ENCODE data around the gene NAV3. TPM values are rescaled to one million over a fixed set of nuclear protein-coding genes. Genes with fewer than 3 reads are reported as not detected.

NAV3 gene
- total RNA-seq, 2 donors from 2014 or later: 9.0 to 12.6 TPM

- TF ChIP-seq, protein P1, sequence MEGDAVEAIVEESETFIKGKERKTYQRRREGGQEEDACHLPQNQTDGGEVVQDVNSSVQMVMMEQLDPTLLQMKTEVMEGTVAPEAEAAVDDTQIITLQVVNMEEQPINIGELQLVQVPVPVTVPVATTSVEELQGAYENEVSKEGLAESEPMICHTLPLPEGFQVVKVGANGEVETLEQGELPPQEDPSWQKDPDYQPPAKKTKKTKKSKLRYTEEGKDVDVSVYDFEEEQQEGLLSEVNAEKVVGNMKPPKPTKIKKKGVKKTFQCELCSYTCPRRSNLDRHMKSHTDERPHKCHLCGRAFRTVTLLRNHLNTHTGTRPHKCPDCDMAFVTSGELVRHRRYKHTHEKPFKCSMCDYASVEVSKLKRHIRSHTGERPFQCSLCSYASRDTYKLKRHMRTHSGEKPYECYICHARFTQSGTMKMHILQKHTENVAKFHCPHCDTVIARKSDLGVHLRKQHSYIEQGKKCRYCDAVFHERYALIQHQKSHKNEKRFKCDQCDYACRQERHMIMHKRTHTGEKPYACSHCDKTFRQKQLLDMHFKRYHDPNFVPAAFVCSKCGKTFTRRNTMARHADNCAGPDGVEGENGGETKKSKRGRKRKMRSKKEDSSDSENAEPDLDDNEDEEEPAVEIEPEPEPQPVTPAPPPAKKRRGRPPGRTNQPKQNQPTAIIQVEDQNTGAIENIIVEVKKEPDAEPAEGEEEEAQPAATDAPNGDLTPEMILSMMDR (IDR thresholded peaks at IDR 0.05): no peak
- Histone ChIP-seq H3K27me3 (replicated peaks; ENCODE audit: insufficient read depth) (no peaks in the 10 kb centered on the region), H3K4me1 (replicated peaks) (no peaks in the 10 kb centered on the region), H3K4me3 (no peak overlapping the region), H3K27ac (no peak overlapping the region), H3K9me3 (no peaks in the 10 kb centered on the region), H3K36me3 (no peaks in the 10 kb centered on the region)
- intact Hi-C loops (cut with DNase I): no loop called here
- no peak for DNase-seq (ENCODE audit: low spot score)
- 56% methylated on average over 12 of the region's 12 CpGs for WGBS
These were observed 379.3 kb downstream of the NAV3 start for GRCh38 chr12:78209846-78210505.

DNA sequence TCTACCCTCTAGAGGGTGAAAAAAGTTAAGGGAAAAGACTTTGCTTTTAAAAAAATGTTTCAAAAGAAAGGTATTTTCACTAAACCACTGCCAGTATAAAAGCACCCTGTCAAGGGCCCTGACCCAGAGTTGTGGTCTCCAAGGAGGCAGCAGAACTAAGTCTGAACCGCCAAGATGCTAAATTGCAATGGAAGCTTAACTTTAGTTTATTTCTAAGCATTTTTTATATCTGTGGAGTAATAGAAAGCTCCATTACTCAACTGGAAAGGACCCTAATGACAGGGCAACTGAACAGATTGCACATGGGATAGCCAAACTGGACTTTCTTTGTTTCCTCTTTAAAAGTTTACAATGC is 379.8 kb downstream of the NAV3 start:
- Histone ChIP-seq H3K4me3 (no peak overlapping the region), H3K27ac (no peak overlapping the region), H3K4me1 (replicated peaks) (no peaks in the 10 kb centered on the region), H3K27me3 (replicated peaks; ENCODE audit: insufficient read depth) (no peaks in the 10 kb centered on the region), H3K9me3 (no peaks in the 10 kb centered on the region), H3K36me3 (no peaks in the 10 kb centered on the region)
- TF ChIP-seq, protein P1 (IDR thresholded peaks at IDR 0.05): no peak
- TF ChIP-seq POLR2AphosphoS5 (IDR thresholded peaks at IDR 0.05) (no peak), POLR2A (IDR thresholded peaks at IDR 0.05) (no peak)
- intact Hi-C loops (cut with DNase I): no loop called here
- DNase-seq (ENCODE audit: low spot score): no peak
- 91% methylated on average over 1 of the region's 1 CpG for WGBS

- no peak for TF ChIP-seq POLR2A (IDR thresholded peaks at IDR 0.05)
- TF ChIP-seq, protein P1 (IDR thresholded peaks at IDR 0.05): no peak
- TF ChIP-seq POLR2AphosphoS5 (IDR thresholded peaks at IDR 0.05): no peak
- H3K36me3 ChIP-seq: no peaks in the 10 kb centered on the region
- no peak for DNase-seq (ENCODE audit: low spot score)
- no peaks in the 10 kb centered on the region for H3K27me3 ChIP-seq (replicated peaks; ENCODE audit: insufficient read depth)
- H3K4me1 ChIP-seq (replicated peaks): no peaks in the 10 kb centered on the region
- WGBS: 61% methylated on average over 4 of the region's 4 CpGs
- no peak overlapping the region for H3K4me3 ChIP-seq
- intact Hi-C loops (cut with DNase I): no loop called here
- no peaks in the 10 kb centered on the region for H3K9me3 ChIP-seq
- no peak overlapping the region for H3K27ac ChIP-seq
These were observed 380.2 kb downstream of the NAV3 start for GRCh38 chr12:78210894-78211302.

GRCh38 chr12:78220811-78221210 is 390.1 kb downstream of the NAV3 start:
- intact Hi-C loops (cut with DNase I): no loop called here
- Histone ChIP-seq H3K4me3 (no peak overlapping the region), H3K27ac (no peak overlapping the region), H3K36me3 (no peaks in the 10 kb centered on the region), H3K4me1 (replicated peaks) (no peaks in the 10 kb centered on the region), H3K9me3 (no peaks in the 10 kb centered on the region), H3K27me3 (replicated peaks; ENCODE audit: insufficient read depth) (no peaks in the 10 kb centered on the region)
- TF ChIP-seq POLR2AphosphoS5 (IDR thresholded peaks at IDR 0.05): no peak
- DNase-seq (ENCODE audit: low spot score): no peak
- 100% methylated on average over 2 of the region's 2 CpGs for WGBS

GRCh38 chr12:78224154-78224553 is 393.5 kb downstream of the NAV3 start:
- no peaks in the 10 kb centered on the region for H3K36me3 ChIP-seq
- no peaks in the 10 kb centered on the region for H3K27me3 ChIP-seq (replicated peaks; ENCODE audit: insufficient read depth)
- no peak overlapping the region for H3K27ac ChIP-seq
- no peaks in the 10 kb centered on the region for H3K4me1 ChIP-seq (replicated peaks)
- 85% methylated on average over 5 of the region's 5 CpGs for WGBS
- intact Hi-C loops (cut with DNase I): no loop called here
- H3K4me3 ChIP-seq: no peak overlapping the region
- no peaks in the 10 kb centered on the region for H3K9me3 ChIP-seq
- no peak for TF ChIP-seq POLR2A (IDR thresholded peaks at IDR 0.05)
- TF ChIP-seq, protein P1 (IDR thresholded peaks at IDR 0.05): no peak
- TF ChIP-seq POLR2AphosphoS5 (IDR thresholded peaks at IDR 0.05): no peak
- no peak for DNase-seq (ENCODE audit: low spot score)

Measured in prostate gland (tissue), 2 donors.